ENCODE data around the gene GGT5.
A peak's percentile ranks its signal among the peaks of the same experiment; 100 is the strongest.
"Not testable (repeated sequence)": the region's sequence is repeated elsewhere in the genome, so short reads cannot be mapped to it uniquely, and the experiment has no call there.

The GGT5 gene

GRCh38 chr22:24205438-24206195 is 39.3 kb downstream of the GGT5 start:
- DNase-seq (ENCODE audit: low read depth in 2 of 2): no peak

- not testable (repeated sequence) for DNase-seq (ENCODE audit: low read depth in 2 of 2)
These were observed 41.0 kb downstream of the GGT5 start for GRCh38 chr22:24203856-24204255.

- DNase-seq (ENCODE audit: low read depth in 2 of 2): no peak
These were observed 42.9 kb downstream of the GGT5 start for GRCh38 chr22:24201681-24202614.

GRCh38 chr22:24200619-24201212 is 44.2 kb downstream of the GGT5 start:
- no peak for DNase-seq (ENCODE audit: low read depth in 2 of 2)

GRCh38 chr22:24198682-24199052 is 46.2 kb downstream of the GGT5 start:
- no peak for DNase-seq (ENCODE audit: low read depth in 2 of 2)

GRCh38 chr22:24191893-24192292 is 53.0 kb downstream of the GGT5 start:
- no peak for DNase-seq (ENCODE audit: low read depth in 2 of 2)

- DNase-seq (ENCODE audit: low read depth in 2 of 2): no peak
These were observed 53.5 kb downstream of the GGT5 start for GRCh38 chr22:24191381-24191841.

GRCh38 chr22:24190596-24191208 is 54.2 kb downstream of the GGT5 start:
- no peak for DNase-seq (ENCODE audit: low read depth in 2 of 2)

- DNase-seq (ENCODE audit: low read depth in 2 of 2): no peak
These were observed 54.7 kb downstream of the GGT5 start for GRCh38 chr22:24190159-24190540.

- DNase-seq (ENCODE audit: low read depth in 2 of 2): peak; percentile 16 to 27
These were observed 55.4 kb downstream of the GGT5 start for GRCh38 chr22:24189249-24190158.

- DNase-seq (ENCODE audit: low read depth in 2 of 2): no peak
These were observed 56.1 kb downstream of the GGT5 start for GRCh38 chr22:24188705-24189248.

GRCh38 chr22:24187731-24188644 is 56.9 kb downstream of the GGT5 start:
- DNase-seq (ENCODE audit: low read depth in 2 of 2): no peak

- no peak for DNase-seq (ENCODE audit: low read depth in 2 of 2)
These were observed 57.8 kb downstream of the GGT5 start for GRCh38 chr22:24186892-24187670.

- DNase-seq (ENCODE audit: low read depth in 2 of 2): no peak
These were observed 58.5 kb downstream of the GGT5 start for GRCh38 chr22:24186352-24186740.

- DNase-seq (ENCODE audit: low read depth in 2 of 2): no peak
These were observed 59.2 kb downstream of the GGT5 start for GRCh38 chr22:24185501-24186351.

- no peak for DNase-seq (ENCODE audit: low read depth in 2 of 2)
These were observed 59.8 kb downstream of the GGT5 start for GRCh38 chr22:24185001-24185500.

GRCh38 chr22:24184057-24184798 is 60.7 kb downstream of the GGT5 start:
- no peak for DNase-seq (ENCODE audit: low read depth in 2 of 2)

All from stimulated activated CD4-positive, alpha-beta T cell treated with anti-CD3 and anti-CD28 coated beads, Interleukin-15, amount 100 ng/mL, for 48 hours (primary cell).